ENCODE measurements around the gene GIPR.

GIPR gene

DNA sequence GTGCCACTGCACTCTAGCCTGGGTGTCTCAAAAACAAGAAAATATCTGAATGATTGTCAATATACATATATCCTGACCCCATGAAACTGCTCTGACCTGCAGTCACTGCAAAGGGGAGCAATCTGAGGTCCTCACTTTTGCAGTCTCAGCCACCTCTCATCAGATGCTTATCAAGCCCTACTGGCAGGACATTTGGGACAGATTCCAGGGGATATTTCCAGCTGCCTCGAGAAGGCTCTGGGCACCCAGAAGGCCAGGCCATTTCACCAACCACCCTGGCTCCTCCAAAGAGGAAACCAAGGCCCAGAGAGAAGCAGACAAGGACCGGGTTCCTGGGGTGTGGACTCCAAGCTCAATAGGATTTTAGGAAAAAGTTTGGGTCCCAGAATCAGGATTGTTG is 31.1 kb upstream of the GIPR start:
- no peak overlapping the region for H3K9ac ChIP-seq (ENCODE audit: low read length in 5 of 5)
- H3K9me3 ChIP-seq (ENCODE audit: control insufficient read depth in 5 of 5, low read length in 5 of 5) = no peaks in the 10 kb centered on the region
- H3K27ac ChIP-seq (ENCODE audit: low read depth, low read length) = no peak overlapping the region
- peaks cover 0 to 4% (median 0%) of the 10 kb centered on the region in 5 donors for H3K36me3 ChIP-seq (ENCODE audit: control insufficient read depth in 5 of 5, insufficient read depth in 5 of 5, low read length in 5 of 5)
- no peak overlapping the region for H3K4me3 ChIP-seq (ENCODE audit: low read depth in 1 of 5, low read length in 5 of 5)
- H3K27me3 ChIP-seq (ENCODE audit: control insufficient read depth in 5 of 5, insufficient read depth in 4 of 5, low read length in 5 of 5) = no peaks in the 10 kb centered on the region
- H3K4me1 ChIP-seq (ENCODE audit: control insufficient read depth in 5 of 5, insufficient read depth in 5 of 5, low read length in 5 of 5) = peaks cover 0 to 31% (median 28%) of the 10 kb centered on the region in 5 donors

DNA sequence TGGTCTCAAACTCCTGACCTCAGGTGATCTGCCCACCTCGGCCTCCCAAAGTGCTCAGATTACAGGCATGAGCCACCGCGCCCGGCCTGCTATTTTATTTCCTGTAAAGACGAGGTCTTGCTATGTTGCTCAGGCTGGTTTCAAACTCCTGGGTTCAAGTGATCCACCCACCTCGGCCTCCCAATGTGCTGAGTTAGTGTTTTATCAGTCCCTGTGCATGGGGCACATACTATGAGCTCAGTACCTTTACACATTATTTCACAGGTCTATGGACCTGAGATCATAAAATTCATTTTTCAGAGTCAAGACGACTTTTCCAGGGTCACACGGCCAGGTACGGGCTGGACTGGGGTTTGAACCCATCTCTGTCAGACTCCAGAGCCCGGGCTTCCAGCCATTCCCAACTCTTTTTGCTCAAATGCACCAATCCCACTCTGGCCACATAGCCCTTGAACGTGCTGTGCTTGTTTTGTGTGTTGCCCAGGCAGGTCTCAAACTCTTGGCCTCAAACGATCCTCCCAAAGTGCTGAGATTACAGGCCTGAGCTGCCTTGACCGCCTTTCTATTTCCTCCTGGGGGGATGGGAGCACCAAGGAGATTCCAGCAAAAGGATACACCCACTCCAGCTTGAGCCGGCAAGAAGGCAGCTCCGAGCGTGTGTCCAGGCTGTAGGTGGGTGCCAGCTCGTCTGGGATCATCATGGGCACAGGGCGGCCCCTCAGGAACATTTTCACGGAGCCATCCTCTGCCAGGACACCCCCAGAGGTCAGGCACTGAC is 29.9 kb upstream of the GIPR start:
- Histone ChIP-seq H3K27me3 (ENCODE audit: control insufficient read depth in 5 of 5, insufficient read depth in 4 of 5, low read length in 5 of 5) (no peaks in the 10 kb centered on the region), H3K4me3 (ENCODE audit: low read depth in 1 of 5, low read length in 5 of 5) (peak overlapping the region in 4 of 5 donors; percentile 68 to 91 (median 75)), H3K27ac (ENCODE audit: low read depth, low read length) (no peak overlapping the region), H3K4me1 (ENCODE audit: control insufficient read depth in 5 of 5, insufficient read depth in 5 of 5, low read length in 5 of 5) (peaks cover 0 to 38% (median 34%) of the 10 kb centered on the region in 5 donors), H3K9ac (ENCODE audit: low read length in 5 of 5) (peak overlapping the region in 4 of 5 donors; percentile 71 to 89 (median 78)), H3K9me3 (ENCODE audit: control insufficient read depth in 5 of 5, low read length in 5 of 5) (no peaks in the 10 kb centered on the region), H3K36me3 (ENCODE audit: control insufficient read depth in 5 of 5, insufficient read depth in 5 of 5, low read length in 5 of 5) (no peaks in the 10 kb centered on the region)

DNA sequence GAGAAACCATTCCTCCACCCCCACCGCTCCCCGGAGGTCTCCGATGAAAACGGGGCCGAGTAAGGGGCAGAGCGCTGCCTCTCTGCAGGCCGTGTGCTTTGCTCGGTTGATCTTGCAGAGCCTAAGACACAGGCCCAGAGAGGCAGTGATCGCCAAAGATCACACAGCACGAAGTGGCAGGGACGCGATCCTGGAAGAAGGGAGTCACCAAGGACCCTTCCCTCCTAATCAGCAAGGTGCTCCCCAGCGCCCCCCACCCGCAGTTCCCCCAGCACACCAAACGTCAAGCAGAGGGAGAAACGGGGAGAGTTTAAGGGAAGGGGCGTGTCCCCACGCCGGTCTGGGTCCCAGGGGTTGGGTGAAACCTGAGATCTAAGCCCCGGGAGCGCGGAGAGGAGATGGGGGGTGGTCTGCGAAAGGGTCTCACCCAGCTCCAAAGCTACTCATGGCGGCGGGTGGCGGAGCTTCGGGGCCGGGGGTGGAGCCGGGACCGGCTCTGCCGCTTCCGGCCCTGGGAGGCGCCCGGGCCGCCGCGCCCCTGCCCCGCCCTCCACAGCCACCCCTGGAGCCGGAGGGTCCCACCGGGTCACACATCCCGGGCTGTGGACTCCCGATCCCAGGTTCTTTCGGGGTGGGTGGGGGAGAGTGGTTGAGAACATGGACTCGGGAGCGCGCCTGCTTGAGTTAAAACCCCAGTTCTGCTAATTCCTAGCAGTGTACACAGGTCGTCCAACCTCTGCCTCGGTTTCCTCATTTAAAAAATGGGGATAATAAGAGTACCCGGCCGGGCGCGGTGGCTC is 28.9 kb upstream of the GIPR start, which contains the start of gene EML2:
TSS of gene EML2 (minus strand) at position 468 of the 800 bp plus-strand sequence. CDS start at position 447, 21 bp downstream.
- Histone ChIP-seq H3K4me1 (ENCODE audit: control insufficient read depth in 5 of 5, insufficient read depth in 5 of 5, low read length in 5 of 5) (peaks cover 0 to 45% (median 40%) of the 10 kb centered on the region in 5 donors), H3K9me3 (ENCODE audit: control insufficient read depth in 5 of 5, low read length in 5 of 5) (no peaks in the 10 kb centered on the region), H3K27ac (ENCODE audit: low read depth, low read length) (no peak within 1 kb of the TSS), H3K9ac (ENCODE audit: low read length in 5 of 5) (peak within 1 kb of the TSS; percentile 63 to 89 (median 73)), H3K27me3 (ENCODE audit: control insufficient read depth in 5 of 5, insufficient read depth in 4 of 5, low read length in 5 of 5) (peaks cover 0 to 10% (median 1%) of the 10 kb centered on the region in 5 donors), H3K36me3 (ENCODE audit: control insufficient read depth in 5 of 5, insufficient read depth in 5 of 5, low read length in 5 of 5) (no peaks in the 10 kb centered on the region), H3K4me3 (ENCODE audit: low read depth in 1 of 5, low read length in 5 of 5) (peak within 1 kb of the TSS; percentile 68 to 91 (median 78))

DNA sequence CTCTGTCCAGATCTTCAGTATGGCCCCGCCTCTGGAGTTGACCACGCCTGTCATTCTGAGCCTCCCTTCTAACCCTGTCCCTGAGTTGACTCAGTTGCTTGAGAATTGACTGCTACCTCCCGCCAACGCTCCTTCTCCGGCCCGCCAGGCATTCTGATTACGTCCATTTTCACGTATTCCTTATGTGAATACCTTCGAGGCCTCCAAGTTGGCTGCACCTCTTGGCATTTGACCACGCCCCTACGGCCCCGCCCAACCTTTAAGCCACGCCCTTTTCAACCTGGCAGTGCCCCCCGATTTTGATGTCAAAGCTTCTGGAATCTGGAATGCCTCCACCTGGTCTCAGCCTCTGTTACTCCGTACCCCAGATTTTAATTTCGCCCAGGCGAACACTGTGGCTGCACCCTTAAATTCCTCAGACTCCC is 27.2 kb upstream of the GIPR start:
- H3K9me3 ChIP-seq (ENCODE audit: control insufficient read depth in 5 of 5, low read length in 5 of 5) = no peaks in the 10 kb centered on the region
- no peaks in the 10 kb centered on the region for H3K36me3 ChIP-seq (ENCODE audit: control insufficient read depth in 5 of 5, insufficient read depth in 5 of 5, low read length in 5 of 5)
- no peak overlapping the region for H3K9ac ChIP-seq (ENCODE audit: low read length in 5 of 5)

DNA sequence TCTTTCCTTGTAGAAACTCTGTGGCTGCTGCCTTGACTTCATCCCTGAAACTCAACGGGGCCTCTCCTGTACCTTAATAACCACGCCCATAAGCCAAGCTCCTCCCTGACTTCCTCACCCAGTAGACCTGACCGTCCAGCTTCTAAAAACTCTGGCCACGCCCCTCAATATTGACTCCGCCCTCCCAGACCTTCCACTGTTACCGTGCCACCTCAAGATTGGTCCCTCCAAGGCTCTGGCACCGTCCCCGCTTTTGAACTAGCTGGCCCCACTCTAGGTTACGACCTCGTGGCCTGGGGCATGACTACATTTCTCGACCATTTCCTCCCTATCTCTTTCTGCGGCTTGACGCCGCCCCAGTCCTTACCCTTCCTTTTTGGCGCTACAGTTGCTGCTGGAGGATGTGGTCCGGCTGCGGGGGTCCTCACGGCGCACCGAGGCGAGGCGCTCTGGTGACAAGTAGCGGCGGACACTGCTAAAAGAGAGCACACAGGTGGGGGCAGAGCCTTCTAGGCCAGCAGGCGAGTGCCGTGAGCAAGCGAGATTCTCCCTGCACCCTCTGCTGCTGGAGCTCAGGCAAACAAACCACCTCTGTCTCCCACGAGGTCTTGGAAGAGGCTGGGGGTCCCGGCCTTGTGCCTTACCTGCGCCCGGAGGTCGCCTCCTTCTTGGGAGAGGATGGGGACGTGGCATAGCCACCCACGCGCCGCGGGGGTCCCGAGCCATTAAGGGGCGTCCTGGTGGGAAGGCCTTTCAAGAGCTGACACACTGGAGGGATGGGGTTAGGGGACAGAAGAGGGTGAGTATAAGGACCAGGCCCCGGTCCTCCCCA is 26.5 kb upstream of the GIPR start:
- Histone ChIP-seq H3K9ac (ENCODE audit: low read length in 5 of 5) (peak overlapping the region in 3 of 5 donors; percentile 45 to 48 (median 46)), H3K27ac (ENCODE audit: low read depth, low read length) (peak overlapping the region; percentile 65), H3K9me3 (ENCODE audit: control insufficient read depth in 5 of 5, low read length in 5 of 5) (no peaks in the 10 kb centered on the region), H3K4me3 (ENCODE audit: low read depth in 1 of 5, low read length in 5 of 5) (peak overlapping the region; percentile 23 to 68 (median 56)), H3K36me3 (ENCODE audit: control insufficient read depth in 5 of 5, insufficient read depth in 5 of 5, low read length in 5 of 5) (no peaks in the 10 kb centered on the region), H3K27me3 (ENCODE audit: control insufficient read depth in 5 of 5, insufficient read depth in 4 of 5, low read length in 5 of 5) (peaks cover 0 to 10% (median 8%) of the 10 kb centered on the region in 5 donors), H3K4me1 (ENCODE audit: control insufficient read depth in 5 of 5, insufficient read depth in 5 of 5, low read length in 5 of 5) (peaks cover 0 to 54% (median 45%) of the 10 kb centered on the region in 5 donors)

More for the DNA sequence above, 27.2 kb upstream of the GIPR start:
- Histone ChIP-seq H3K4me3 (ENCODE audit: low read depth in 1 of 5, low read length in 5 of 5) (peak overlapping the region in 3 of 5 donors; percentile 23 to 59 (median 35)), H3K27ac (ENCODE audit: low read depth, low read length) (no peak overlapping the region), H3K27me3 (ENCODE audit: control insufficient read depth in 5 of 5, insufficient read depth in 4 of 5, low read length in 5 of 5) (peaks cover 0 to 10% (median 3%) of the 10 kb centered on the region in 5 donors), H3K4me1 (ENCODE audit: control insufficient read depth in 5 of 5, insufficient read depth in 5 of 5, low read length in 5 of 5) (peaks cover 0 to 49% (median 43%) of the 10 kb centered on the region in 5 donors)

DNA sequence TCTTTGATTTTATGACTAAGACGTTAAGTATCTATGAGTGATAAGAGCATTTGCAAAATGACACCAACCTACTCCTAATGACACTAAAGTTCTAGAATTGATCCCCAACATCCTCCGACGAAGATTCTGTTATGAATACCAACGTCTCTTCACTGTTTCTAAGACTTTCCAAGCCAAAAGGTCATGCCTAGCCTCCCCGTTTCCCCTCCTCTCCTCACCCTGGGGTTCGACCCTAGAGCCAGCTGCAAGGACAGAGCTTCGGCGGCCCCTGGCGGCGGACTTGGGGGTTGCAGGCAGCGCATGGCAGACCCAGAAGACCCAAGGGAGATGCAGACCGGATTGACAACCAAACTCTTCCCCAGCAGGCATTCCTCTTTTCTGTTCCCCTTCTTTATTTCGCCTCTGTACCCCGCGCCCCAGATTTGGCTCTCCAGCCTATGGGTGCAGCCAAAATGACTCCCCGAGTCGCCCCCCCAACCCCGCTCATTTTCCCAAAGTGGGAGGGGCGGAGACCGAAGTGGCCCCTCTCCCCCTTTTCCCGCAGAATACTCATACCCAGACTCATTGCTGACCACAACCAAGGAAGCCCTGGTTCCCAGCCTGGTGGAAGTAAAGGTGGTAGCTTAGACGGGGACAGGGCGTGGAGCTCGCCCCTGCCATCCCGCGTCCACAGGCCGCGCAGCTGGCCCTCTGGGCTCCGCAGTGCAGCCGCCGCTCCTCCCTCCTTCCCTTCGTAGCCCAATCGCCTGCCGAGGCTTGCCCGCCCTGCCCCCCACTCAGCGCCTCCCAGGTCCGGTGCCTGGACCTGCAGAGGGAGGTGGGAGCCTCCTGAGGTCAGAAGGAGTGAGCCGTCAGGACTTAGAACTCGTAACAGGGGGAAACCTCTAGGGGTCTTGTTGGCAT is 24.7 kb upstream of the GIPR start:
- H3K9me3 ChIP-seq (ENCODE audit: control insufficient read depth in 5 of 5, low read length in 5 of 5) = no peaks in the 10 kb centered on the region
- H3K9ac ChIP-seq (ENCODE audit: low read length in 5 of 5) = no peak overlapping the region
- no peak overlapping the region for H3K27ac ChIP-seq (ENCODE audit: low read depth, low read length)
- H3K36me3 ChIP-seq (ENCODE audit: control insufficient read depth in 5 of 5, insufficient read depth in 5 of 5, low read length in 5 of 5) = no peaks in the 10 kb centered on the region
- H3K27me3 ChIP-seq (ENCODE audit: control insufficient read depth in 5 of 5, insufficient read depth in 4 of 5, low read length in 5 of 5) = peaks cover 0 to 10% (median 9%) of the 10 kb centered on the region in 5 donors
- H3K4me1 ChIP-seq (ENCODE audit: control insufficient read depth in 5 of 5, insufficient read depth in 5 of 5, low read length in 5 of 5) = peaks cover 0 to 51% (median 42%) of the 10 kb centered on the region in 5 donors
- H3K4me3 ChIP-seq (ENCODE audit: low read depth in 1 of 5, low read length in 5 of 5) = no peak overlapping the region

DNA sequence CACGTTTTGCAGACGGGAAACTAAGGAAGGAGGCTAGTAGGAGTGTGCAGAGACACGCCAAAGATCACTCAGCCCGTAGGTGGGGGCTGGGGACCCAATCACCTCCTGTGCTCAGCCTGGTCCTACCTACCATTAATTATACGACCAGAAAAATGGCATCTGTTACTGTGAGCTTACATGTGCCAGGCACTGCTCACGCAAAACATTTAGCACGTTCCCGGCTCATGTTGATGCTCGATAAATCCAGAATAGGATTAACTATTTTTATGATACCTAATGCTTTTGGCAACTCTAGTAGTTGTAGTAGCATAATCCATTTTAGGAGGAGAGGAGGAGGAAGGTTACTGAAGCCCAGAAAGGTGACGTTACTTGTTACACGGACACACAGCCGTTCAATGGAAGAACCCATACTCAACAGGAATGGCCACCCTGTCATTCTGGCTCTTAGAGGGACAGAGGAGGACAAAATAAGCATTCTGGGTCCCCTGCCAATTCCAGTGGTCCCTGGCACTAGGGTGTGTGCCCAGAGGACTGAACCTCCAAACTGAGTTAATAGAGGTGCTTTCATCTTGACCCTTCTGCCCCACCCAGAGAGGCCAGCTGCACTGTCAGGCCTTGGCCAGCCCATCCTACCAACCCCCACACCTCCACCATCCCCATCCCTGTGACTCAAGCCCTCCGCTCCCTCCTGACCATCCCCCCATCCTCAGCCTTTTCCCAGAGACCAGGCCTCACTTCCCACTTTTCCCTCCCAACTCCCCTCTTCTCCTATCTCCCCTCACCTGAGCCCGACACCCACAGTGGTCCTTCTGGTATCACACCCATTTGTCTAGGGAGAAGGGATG is 23.9 kb upstream of the GIPR start:
- H3K27ac ChIP-seq (ENCODE audit: low read depth, low read length) = no peak overlapping the region
- H3K9me3 ChIP-seq (ENCODE audit: control insufficient read depth in 5 of 5, low read length in 5 of 5) = no peaks in the 10 kb centered on the region
- peaks cover 0 to 10% (median 9%) of the 10 kb centered on the region in 5 donors for H3K27me3 ChIP-seq (ENCODE audit: control insufficient read depth in 5 of 5, insufficient read depth in 4 of 5, low read length in 5 of 5)
- H3K9ac ChIP-seq (ENCODE audit: low read length in 5 of 5) = no peak overlapping the region
- H3K4me3 ChIP-seq (ENCODE audit: low read depth in 1 of 5, low read length in 5 of 5) = no peak overlapping the region
- H3K36me3 ChIP-seq (ENCODE audit: control insufficient read depth in 5 of 5, insufficient read depth in 5 of 5, low read length in 5 of 5) = no peaks in the 10 kb centered on the region
- H3K4me1 ChIP-seq (ENCODE audit: control insufficient read depth in 5 of 5, insufficient read depth in 5 of 5, low read length in 5 of 5) = peaks cover 0 to 42% (median 33%) of the 10 kb centered on the region in 5 donors

DNA sequence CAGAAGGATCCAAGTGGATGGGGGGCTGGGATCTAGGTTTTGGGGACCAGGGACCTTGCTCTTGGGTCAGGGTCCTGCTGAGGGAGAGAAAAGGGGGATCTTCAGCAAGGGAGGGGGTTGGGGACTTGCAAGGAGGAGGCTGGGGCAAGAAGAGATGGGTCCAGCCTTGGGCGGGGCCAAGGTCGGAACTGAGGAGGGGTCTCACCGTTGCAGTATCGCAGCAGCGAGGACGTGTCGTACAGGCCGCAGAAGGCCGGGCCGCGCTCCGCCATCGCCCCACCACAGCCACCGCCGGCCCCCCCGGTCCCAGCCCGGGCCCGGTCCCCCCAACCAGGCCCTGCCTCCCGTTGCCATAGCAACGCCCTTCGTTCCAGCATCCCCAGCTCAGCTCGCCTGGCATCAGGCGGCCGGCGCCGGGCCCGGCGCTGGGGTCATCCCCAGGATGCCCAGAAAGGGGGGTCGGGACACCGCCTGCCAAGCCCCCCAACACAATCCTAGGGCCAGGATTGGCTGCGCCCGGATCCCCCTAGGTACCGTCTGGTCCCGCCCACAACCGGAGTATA is 22.9 kb upstream of the GIPR start:
- Histone ChIP-seq H3K36me3 (ENCODE audit: control insufficient read depth in 5 of 5, insufficient read depth in 5 of 5, low read length in 5 of 5) (no peaks in the 10 kb centered on the region), H3K9ac (ENCODE audit: low read length in 5 of 5) (no peak overlapping the region), H3K4me1 (ENCODE audit: control insufficient read depth in 5 of 5, insufficient read depth in 5 of 5, low read length in 5 of 5) (peaks cover 0 to 38% (median 31%) of the 10 kb centered on the region in 5 donors), H3K9me3 (ENCODE audit: control insufficient read depth in 5 of 5, low read length in 5 of 5) (no peaks in the 10 kb centered on the region), H3K27me3 (ENCODE audit: control insufficient read depth in 5 of 5, insufficient read depth in 4 of 5, low read length in 5 of 5) (peaks cover 0 to 10% (median 9%) of the 10 kb centered on the region in 5 donors), H3K27ac (ENCODE audit: low read depth, low read length) (no peak overlapping the region), H3K4me3 (ENCODE audit: low read depth in 1 of 5, low read length in 5 of 5) (peak overlapping the region in 3 of 5 donors; percentile 56 to 59 (median 59))

Data from subcutaneous abdominal adipose tissue (tissue), 5 donors.